ENCODE results near the gene DCAF7. TPM values are rescaled to one million over a fixed set of nuclear protein-coding genes. Genes with fewer than 3 reads are reported as not detected.

Gene DCAF7
- total RNA-seq, 1 donor from 2014 or later, result 135 TPM

- no peaks in the 10 kb centered on the region for H3K9me3 Mint-ChIP-seq (ENCODE audit: low read depth)
- no peak overlapping the region for H3K4me3 Mint-ChIP-seq (ENCODE audit: low read depth)
- H3K27me3 Mint-ChIP-seq, result peaks cover 36% of the 10 kb centered on the region
- no peaks in the 10 kb centered on the region for H3K36me3 Mint-ChIP-seq (ENCODE audit: insufficient read depth)
- DNase-seq (ENCODE audit: low spot score, unreplicated experiment), result no peak
- TF ChIP-seq, protein P1, sequence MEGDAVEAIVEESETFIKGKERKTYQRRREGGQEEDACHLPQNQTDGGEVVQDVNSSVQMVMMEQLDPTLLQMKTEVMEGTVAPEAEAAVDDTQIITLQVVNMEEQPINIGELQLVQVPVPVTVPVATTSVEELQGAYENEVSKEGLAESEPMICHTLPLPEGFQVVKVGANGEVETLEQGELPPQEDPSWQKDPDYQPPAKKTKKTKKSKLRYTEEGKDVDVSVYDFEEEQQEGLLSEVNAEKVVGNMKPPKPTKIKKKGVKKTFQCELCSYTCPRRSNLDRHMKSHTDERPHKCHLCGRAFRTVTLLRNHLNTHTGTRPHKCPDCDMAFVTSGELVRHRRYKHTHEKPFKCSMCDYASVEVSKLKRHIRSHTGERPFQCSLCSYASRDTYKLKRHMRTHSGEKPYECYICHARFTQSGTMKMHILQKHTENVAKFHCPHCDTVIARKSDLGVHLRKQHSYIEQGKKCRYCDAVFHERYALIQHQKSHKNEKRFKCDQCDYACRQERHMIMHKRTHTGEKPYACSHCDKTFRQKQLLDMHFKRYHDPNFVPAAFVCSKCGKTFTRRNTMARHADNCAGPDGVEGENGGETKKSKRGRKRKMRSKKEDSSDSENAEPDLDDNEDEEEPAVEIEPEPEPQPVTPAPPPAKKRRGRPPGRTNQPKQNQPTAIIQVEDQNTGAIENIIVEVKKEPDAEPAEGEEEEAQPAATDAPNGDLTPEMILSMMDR (IDR thresholded peaks at IDR 0.05; ENCODE audit: unreplicated experiment), result no peak
- no peaks in the 10 kb centered on the region for H3K4me1 Mint-ChIP-seq (ENCODE audit: low read depth)
- no peak overlapping the region for H3K27ac Mint-ChIP-seq
Observed at GRCh38 chr17:63537001-63537400, 13.3 kb upstream of the DCAF7 start.

DNA sequence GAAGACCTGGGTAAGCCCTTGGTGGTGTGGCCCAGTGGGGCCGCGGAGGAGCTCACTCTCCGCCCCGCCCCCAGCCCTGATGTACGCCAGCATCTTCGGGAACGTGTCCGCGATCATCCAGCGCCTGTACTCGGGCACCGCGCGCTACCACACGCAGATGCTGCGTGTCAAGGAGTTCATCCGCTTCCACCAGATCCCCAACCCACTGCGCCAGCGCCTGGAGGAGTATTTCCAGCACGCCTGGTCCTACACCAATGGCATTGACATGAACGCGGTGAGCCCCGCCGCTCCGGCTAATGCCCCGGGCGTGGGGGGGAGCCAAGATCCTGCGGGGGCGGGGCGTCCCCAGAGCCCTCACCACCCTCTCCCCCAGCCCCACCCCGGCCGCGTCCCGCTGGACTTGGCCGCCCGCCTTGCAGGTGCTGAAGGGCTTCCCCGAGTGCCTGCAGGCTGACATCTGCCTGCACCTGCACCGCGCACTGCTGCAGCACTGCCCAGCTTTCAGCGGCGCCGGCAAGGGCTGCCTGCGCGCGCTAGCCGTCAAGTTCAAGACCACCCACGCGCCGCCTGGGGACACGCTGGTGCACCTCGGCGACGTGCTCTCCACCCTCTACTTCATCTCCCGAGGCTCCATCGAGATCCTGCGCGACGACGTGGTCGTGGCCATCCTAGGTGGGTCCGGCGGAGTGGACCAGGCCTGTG, 12.1 kb upstream of the DCAF7 start:
- Mint-ChIP-seq H3K27me3 (peaks cover 36% of the 10 kb centered on the region), H3K36me3 (ENCODE audit: insufficient read depth) (no peaks in the 10 kb centered on the region), H3K27ac (no peak overlapping the region), H3K4me1 (ENCODE audit: low read depth) (no peaks in the 10 kb centered on the region), H3K4me3 (ENCODE audit: low read depth) (no peak overlapping the region), H3K9me3 (ENCODE audit: low read depth) (no peaks in the 10 kb centered on the region)
- TF ChIP-seq, protein P1 (IDR thresholded peaks at IDR 0.05; ENCODE audit: unreplicated experiment), result no peak
- DNase-seq (ENCODE audit: low spot score, unreplicated experiment), result no peak

GRCh38 chr17:63538693-63539595, 11.3 kb upstream of the DCAF7 start:
- Mint-ChIP-seq H3K27me3 (peaks cover 36% of the 10 kb centered on the region), H3K4me1 (ENCODE audit: low read depth) (no peaks in the 10 kb centered on the region), H3K9me3 (ENCODE audit: low read depth) (no peaks in the 10 kb centered on the region), H3K4me3 (ENCODE audit: low read depth) (no peak overlapping the region), H3K36me3 (ENCODE audit: insufficient read depth) (no peaks in the 10 kb centered on the region), H3K27ac (no peak overlapping the region)
- TF ChIP-seq, protein P1 (IDR thresholded peaks at IDR 0.05; ENCODE audit: unreplicated experiment), result no peak
- no peak for DNase-seq (ENCODE audit: low spot score, unreplicated experiment)

GRCh38 chr17:63540590-63540989, 9.7 kb upstream of the DCAF7 start:
- Mint-ChIP-seq H3K4me3 (ENCODE audit: low read depth) (no peak overlapping the region), H3K4me1 (ENCODE audit: low read depth) (no peaks in the 10 kb centered on the region), H3K36me3 (ENCODE audit: insufficient read depth) (no peaks in the 10 kb centered on the region), H3K27me3 (peaks cover 28% of the 10 kb centered on the region), H3K27ac (no peak overlapping the region), H3K9me3 (ENCODE audit: low read depth) (no peaks in the 10 kb centered on the region)
- TF ChIP-seq, protein P1 (IDR thresholded peaks at IDR 0.05; ENCODE audit: unreplicated experiment), result no peak
- DNase-seq (ENCODE audit: low spot score, unreplicated experiment), result no peak

- TF ChIP-seq, protein P1 (IDR thresholded peaks at IDR 0.05; ENCODE audit: unreplicated experiment), result no peak
- no peak for DNase-seq (ENCODE audit: low spot score, unreplicated experiment)
- H3K27me3 Mint-ChIP-seq, result peaks cover 26% of the 10 kb centered on the region
- no peak overlapping the region for H3K4me3 Mint-ChIP-seq (ENCODE audit: low read depth)
- H3K9me3 Mint-ChIP-seq (ENCODE audit: low read depth), result no peaks in the 10 kb centered on the region
- H3K4me1 Mint-ChIP-seq (ENCODE audit: low read depth), result no peaks in the 10 kb centered on the region
- no peaks in the 10 kb centered on the region for H3K36me3 Mint-ChIP-seq (ENCODE audit: insufficient read depth)
- H3K27ac Mint-ChIP-seq, result no peak overlapping the region
Observed at GRCh38 chr17:63542218-63542545, 8.1 kb upstream of the DCAF7 start.
